Activated CD4-positive, alpha-beta T cell treated with anti-CD3 and anti-CD28 coated beads, Interleukin-2, amount 50 U/mL, for 4 hours (primary cell): ENCODE measurements around the gene MEN1.

Source experiments
- DNase-seq, 2 experiments: peaks; one replicate each; pipeline ENCODE4 v3.0.0-alpha.2; 2020

MEN1 gene

DNA sequence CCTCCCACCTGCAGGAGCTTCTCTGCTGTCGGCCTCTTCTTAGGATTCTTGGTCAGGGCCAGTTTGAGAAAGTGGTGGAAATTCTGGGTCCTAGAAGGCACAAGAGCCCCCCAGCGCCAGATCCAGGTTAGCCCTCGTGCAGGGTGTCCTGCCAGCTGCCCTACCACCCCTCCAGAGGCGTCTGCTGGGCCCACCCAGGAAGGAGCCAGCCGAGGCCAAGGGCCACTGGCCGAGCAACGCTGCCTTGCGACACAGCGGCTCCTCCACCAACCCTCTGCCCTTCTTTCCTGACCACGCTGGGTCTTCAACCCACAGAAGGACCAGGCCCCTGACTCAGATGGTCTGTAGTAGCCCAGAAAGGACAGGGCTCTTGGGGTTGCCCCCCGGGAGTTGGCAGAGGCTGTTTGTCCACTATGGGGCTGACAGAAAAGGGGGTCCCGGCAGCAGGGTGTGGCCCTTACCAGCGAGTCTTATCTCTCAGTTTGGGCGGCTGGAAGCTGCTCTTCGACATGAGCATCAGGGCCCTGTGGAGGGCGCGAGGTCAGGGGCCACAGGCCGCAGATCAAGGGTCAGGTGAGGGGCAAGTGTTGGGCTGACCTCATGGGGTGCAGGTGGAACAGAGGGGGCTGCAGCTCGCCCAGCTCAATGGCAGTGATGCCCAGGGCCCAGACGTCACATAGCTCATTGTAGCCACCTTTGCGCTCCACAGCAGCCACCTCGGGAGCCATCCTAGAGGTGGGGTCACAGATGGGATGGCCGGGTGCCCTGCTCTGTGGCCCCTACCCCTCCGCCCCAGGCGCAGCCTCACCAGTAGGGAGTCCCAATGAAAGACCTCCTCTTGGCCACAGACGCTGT, 9.8 kb downstream of the MEN1 start:
- no peak for DNase-seq

DNA sequence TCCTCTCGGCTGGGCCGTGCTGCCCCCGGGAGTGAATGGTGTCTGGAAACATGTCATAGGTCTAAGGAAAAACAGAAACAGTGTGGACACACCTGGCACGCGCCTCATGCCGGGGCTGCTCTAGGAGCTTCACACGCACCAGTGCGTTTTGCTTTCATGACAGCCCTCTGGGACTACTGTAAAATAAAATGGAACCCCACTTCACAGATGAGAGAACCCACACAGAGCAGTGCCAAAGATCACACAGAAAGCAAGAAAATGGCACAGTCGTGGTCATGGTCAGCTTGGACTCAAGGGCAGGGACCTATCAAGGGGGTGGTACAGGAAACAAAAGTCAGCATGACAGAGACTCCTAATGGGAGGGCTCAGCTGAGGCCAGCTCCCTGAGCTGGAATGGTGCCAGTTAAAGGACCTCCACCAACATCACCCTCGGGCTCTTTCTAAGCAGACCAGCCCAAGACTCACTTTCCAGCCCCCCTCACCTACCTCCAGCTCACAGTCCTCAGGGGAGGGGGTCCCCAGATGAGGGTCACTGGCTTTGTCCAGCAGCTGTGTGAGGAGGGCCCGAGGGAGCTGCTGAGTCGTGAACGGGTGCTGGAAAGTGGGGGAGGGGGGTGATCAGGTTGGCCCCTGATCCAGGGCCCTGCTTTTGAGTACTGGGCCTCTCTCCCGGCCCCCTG, 10.6 kb downstream of the MEN1 start:
- DNase-seq: no peak

DNA sequence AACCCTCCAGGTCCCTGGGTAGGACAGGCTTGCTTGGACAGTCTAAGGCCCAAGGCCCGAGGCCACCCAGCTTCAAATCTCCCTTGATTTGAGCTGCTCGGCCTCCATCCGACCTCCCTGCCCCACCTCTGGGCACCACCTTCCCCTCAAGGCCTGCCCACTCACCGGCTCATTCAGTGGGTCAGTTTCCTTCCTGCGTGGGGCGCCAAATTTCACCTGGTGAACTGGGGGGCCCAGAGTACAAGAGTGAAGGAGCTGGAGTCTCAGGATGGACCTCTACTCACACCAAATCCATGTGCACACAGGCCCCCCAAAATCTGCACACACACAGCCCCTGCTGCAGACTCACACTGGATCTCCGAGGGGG, 11.1 kb downstream of the MEN1 start:
- no peak for DNase-seq

DNA sequence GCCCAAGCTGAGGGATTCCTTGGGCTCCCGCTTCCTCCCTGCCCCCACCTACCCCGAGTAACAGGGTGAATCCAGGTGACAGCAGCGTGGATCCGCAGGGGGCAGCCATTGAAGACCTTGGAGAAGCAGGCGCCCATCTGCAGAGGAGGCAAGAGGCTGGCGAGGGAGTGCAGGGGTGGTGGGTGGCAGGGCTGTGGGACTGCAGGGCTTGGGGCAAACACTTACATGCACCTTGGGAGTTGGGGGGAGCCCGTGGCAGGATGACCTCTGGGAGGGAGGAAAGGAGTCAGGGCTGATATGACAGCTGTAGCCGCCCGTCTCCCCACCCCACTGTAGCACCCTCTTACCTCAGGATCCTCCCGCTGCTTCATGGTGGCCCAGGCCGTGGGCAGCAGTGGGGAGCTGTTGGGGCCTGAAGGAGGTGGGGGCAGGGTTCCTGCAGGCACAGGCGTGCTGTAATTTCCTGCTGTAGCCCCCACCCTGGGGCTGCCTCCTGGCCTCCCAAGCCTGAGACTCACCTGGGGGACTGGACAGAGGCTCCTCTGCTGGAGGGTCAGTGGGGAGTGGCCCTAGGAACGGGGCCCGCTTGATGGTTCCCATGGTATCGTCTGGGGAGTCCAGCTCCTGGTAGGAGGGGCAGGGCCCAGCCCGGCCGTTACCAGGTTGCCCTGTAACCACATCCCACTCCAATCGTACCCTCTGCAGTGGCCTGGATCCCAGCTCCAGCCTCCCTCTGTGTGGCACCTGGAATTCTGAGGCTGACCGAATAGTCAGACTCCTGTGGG, 13.4 kb downstream of the MEN1 start:
- DNase-seq: no peak

DNA sequence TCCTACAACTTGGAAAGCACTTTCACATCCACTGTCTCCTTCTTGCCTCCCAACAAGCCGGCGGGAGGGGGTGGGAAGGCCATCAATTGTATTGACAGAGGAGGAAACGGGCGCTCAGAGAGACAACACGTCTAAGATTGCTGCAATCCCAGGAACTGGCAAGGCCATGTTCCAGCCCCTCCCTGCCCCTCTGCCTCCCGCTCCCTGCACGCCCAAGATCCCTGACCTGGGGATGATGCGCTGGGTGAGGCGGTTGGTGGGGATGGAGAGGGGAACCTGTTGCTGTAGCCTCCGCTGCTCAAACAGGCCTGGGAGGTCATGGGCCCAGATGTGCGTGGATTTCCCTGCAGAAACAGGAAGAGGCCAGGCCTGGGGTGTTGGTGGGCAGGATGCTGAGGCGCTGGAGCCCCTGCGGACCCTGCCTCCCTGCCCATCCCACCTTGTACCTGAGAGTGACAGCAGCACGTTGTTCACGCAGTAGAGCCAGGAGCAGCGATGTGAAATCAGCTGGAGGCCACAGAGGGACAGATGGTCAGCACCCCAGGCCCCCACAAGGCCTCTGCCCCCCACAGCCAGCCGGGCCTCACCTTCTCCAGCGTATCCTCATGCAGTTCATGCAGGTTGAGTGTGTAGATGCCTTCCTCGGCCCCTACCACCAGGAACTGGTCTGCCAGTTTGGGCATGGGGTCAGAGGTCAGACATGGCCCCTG, 14.1 kb downstream of the MEN1 start:
- DNase-seq: no peak

DNA sequence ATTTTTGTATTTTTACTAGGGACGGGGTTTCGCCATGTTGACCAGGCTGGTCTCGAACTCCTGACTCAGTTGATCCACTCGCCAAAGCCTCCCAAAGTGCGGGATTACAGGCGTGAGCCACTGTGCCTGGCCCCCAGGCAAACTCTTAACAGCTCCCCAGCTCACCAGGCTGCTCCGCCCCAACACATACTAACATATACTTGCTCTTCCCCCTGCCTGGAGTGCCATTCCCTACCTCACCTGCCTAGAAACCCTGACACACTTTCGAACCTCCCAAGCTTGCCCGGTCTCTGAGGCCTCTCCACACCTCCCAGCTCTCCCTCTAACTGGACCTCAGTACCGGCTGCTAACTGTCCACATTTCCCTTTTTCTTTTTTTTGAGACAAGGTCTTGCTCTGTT, 15.8 kb downstream of the MEN1 start:
- DNase-seq: no peak

DNA sequence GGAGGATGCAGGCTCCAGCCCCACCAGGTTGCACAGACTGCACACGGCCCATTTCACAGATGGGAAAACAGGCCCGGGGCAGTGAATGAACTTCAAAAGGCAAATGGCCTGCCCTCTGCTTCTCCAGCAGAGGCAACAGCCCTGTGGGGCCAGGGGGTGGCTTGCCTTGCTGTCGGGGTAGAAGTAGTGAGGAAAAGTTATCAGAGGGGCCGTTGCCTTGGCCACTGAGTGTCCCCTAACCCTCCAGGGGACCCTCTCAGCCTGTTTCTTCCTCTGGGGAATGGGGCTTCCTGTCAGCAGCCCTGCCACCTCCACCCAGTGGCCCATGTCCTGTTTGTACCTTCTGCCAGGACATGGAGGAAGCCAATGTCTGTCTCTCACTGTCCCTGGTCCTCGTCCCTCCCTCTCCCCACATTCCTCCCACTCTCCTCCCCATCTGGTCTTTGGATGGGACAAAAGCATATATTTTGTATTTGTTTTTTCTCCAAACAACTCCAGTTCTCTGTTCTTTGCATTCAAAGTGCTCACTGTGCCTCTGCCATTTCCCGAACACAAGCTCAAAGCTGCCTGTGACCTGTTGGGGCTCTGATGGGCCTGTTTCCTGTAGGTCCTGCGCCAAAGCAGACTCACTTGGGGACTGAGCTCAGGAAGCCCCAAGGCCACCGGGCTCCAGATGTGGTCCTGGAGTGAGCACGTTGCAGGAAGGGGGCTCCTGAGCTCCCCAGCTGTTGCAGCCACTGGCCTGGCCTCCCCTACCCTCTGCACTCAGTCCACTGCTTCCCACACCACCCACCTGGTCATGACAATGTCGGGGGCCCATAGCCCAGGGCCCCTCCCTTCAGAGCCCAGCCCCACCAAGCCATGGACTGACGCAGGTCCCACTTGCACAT, 16.8 kb downstream of the MEN1 start:
- no peak for DNase-seq

DNA sequence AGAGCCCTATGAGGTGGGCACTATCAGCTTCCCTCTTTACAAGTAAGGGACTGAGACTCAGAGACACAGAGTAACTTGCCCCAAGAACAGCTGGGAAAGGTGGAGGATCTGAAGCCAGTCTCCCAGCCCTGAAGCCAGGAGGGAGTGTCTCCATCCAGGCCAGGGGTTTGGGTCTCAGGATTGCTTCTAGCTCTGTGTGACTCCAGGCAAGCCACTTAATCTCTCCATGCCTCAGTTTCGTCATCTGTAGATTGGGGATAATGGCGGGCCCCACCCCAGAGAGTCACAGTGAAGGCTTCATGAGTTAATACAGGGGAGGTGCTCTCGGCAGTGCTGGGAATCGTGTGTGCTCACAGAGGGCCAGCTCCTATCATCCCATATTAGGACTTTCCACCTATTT, 17.9 kb downstream of the MEN1 start:
- no peak for DNase-seq

DNA sequence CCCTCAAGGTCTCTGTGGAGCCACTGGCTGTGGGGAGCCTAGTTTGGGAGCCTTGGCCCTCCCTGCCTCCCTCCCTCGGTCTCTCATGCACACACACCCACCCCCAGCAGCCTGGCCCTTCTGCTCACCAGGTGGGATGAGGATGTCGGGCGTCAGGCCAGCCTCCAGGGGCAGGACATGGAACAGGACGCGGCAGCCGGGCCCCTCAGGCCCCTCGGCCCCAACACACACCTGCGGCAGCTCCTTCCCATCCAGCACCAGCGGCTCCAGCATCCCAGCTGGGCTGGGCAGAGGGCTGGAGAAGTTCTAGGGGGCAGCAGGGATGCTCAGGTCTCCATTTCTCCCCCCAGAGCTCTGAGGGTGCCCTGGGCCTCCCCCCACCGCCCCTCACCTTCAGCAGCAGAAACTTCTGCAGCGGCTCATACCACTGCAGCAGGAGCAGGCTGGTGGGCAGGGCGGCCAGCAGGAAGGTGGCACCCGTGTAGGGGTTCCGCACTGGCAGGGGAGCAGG, 18.5 kb downstream of the MEN1 start:
- no peak for DNase-seq

DNA sequence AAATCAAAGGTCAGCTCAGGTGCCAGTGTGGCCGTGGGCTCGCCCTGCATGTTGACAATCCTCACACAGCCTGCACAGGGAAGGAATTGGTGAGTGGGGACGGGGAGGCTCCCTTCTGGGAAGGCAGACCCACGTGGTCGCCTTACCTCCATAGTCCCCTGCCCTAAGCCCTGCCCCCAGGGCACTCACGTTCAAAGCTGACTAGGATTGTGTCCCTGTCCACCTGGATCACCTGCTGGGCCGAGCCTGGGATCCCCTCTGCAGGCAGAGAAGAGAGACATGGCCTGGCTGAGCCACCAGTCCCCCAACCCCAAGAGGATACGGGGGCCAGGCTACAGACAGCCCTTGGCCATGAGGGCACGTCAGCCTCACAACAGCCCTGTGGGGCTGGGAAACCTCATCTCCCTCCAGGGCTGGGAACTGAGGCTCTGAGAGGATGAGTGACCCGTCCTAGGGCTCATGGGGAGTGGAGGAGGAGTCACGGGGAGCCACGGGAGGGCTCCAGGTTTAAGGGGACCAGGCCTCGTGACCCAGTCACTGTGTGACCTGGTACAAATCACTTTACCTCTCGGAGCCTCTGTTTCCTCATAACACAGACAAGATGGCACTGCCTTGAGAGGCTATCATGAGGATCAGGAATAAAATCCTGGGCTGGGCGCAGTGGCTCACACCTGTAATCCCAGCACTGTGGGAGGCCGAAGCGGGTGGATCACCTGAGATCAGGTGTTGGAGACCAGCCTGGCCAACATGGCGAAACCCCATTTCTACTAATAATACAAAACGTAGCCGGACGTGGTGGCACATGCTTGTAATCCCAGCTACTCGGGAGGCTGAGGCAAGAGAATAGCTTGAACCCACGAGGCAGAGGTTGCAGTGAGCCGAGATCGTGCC, 19.9 kb downstream of the MEN1 start:
- no peak for DNase-seq

DNA sequence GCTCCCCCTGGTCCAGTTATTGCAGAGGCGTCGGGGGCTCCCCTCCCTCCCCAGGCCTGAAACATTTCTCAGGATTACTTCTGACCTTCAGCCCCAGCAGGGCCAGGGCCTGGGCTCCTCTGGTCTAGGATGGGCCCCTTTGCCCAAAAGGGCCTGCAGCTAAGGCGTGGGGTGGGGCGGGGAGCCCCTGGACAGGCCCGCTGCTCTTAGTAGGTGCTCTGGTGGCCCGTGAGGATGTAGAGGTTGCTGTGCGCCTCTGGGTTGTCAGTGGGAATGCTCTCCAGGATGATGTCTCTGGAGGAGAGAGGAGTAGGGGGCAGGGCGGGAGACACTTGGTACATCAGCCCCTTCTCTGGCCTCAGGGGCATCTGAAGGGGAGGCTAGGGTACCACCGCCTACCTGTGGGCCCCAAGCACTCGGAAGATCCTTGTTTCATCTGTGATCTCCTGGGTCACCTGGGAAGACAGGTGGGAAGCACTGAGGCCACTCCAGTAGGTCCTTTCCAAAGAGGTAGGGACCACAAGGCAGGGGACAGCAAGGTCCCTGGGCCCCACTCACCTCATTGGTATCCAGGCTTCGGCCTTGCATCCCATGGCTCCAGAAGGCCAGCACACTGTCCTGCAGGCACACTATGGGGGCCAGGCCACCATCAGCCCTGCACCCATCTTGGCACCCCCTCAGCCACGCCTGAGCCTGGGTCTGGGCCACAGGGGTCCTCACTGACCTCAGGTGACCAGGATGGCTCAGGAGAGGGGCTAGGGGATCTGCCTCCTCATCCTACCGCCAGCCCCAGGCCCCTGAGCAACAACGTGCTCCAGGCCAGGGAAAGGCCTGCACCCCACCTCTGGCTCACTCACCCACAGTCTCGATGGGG, 20.8 kb downstream of the MEN1 start:
- no peak for DNase-seq

DNA sequence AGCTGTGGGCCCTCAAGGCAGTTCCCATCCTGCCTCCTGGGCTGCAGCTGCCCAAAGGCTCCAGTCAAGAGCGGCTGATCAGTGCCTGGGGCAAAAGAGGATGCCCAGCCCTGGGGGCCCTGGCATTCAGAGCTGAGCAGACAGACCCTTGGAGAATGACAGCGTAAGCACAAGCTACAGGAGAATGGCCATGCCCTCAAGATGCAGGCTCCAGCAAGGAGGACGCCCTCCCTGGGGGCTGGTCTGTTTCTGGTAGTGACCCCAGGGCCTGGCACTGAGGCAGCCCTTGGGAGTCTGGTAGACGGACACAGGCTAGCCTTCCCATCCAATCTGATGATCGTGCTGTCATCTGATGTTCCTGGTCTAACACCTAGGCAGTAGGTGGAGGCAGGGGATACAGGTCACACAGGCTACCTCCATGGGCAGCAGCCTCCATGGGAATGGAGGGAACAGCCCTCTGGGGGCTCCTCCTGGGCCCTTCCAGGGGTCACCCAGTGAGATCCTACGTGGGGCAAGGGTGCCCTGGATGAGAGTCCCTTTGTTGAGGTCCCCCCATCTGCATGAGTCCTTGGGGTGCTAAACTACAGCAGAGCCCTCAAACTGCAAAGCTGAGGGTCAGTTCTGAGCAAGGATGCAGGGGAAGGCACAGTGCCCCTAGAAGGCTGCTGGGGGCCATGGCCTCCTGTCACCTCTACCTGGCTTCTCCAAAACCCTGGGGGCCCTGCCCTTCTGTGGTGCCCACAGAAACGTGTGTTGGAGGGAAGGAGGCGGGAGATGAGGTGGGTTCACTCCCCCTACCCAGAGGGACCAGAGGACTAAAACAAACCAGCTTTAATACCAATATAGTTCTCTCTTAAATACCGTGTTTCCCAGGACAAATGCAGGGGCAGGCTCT, 21.8 kb downstream of the MEN1 start:
- no peak for DNase-seq

DNA sequence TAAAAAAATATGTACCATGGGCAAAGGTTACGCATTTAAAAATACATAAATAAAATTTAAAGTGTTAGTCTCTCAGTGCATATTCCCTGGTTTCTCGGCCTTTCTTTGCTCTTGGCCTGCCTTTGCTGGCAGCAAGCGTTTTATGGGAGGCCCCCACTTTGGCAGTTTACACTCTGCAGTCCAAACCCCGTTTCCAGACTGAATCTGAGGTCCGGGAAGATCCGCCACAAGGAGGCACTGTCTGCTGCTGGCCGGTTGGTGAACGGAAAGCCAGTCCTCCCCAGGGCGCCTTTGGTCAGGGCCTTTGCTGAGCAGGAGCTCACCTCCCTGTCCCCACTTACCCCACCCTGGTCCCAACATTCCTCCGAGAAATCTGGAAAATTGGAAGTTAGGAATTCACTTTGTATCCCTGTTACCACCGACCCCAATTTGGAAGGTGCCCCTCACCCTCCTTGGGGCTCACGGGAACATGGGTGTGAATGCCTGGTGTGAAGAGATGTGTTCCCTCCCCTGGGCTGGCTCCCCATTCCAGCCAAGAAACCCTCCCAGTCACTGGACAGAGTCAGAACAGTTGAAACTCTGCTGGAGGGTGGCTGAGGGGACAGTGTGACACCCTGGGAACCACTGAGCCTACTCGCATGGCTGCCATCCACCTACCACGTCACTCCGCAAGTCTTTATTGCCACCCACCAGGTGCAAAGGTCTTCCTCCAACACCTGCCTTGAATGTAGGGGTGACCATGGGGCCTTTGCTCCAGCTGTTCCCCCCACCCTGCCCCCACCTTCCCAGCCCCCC, 22.6 kb downstream of the MEN1 start:
- peak; percentile 54 to 60 for DNase-seq

DNA sequence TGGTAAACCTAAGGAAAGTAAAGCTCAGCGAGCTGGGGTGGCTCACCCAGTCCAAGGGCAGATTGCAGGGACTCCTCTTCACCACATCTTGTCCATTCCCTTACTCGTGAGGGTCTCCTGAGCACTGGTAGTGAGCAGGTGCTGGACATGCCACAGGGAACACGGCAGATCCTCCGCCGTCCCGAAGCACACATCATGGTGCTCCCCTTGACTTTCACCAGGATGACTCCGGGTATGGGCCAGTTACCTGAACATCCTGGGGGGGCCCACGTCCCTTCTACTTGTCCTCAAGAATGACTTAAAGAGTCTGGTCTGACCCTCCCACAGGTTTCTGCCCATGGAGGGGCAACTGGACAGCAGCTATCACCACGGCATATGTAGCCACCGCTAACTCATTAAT, 24.0 kb downstream of the MEN1 start:
- no peak for DNase-seq

DNA sequence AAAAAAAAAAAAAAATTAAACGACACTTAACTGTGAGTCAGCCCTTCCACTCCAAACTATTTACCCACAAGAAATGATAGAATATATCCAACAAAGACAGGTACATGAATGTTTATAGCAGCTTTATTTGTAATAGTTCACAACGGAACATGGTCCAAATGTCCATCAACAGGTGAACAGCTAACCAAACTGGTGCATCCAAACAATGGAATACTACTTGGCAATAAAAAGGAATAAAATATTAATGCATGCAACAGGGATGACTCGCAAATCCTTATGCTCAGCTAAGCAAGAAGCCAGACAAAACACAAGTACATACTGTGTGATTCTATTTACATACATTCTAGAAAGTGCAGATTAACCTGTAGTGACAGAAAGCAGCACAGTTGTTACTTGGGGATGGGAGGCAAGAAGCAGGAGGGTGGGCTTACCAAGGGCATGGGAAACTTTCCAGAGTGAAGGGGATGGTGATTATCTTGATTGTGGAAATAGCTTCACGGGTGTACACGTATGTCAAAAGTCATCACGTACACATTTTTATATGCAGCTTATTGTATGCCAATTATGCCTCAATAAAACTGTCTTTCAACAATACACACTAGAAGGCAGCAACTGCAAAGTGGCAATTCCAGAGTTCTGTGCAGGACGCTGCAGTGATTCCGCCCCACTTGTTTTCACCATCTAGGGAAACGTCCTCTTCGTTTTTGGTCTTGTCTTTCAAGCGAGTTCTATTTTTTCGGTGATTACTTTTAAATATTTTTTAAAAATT, 25.4 kb downstream of the MEN1 start:
- DNase-seq: no peak

DNA sequence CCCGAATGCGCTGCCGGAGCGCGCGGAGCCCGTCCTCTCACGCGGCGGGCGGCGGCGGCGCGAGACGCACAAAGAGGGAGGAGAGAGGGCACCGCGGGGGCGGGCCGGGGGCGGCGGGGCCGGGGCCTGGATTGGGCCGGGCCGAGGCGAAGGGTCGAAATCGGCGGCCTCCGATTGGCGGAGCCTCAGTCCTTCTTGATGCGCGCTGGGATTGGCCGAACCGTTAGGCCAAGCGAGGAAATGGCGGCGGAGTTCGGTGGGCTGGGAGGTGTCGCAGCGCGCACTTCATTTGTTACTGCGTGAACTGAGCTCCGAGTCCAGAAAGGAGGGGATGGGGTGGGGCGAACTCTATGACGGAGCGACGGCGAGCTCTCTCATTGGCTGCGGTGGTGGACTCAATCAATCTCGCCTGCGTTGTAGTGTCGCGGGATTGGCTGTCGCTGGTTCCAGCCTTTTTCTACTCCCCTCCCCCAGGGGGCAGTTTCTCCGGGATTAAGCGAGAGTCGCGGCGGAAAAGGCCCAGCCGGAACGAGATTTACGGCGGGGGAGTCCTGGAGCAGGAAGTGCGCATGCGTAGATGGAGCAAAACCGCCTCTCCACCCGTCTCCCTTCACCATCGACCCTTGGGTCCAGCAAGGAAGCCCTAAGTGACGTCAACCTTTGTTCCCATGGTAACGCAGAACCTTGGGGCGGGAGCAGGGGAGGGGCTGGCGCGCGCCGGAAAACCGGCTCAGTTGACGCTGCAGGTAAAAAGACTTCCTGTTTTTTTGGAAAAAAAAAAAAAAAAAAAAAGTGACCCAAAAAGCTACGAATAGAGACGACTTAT, 31.7 kb downstream of the MEN1 start, which contains the start of gene SF1:
TSS of gene SF1 (minus strand) at position 70 of the 826 bp plus-strand sequence. CDS start 150 bp downstream, outside the sequence.
- peak; percentile 98 for DNase-seq
